NCI-H1436 (cell line): ENCODE measurements around the gene RBM19.
A peak's percentile ranks its signal among the peaks of the same experiment; 100 is the strongest.
"Not testable (repeated sequence)": the region's sequence is repeated elsewhere in the genome, so short reads cannot be mapped to it uniquely, and the experiment has no call there.

Source experiments
- DNase-seq: peaks from one replicate; lab custom pipeline; 2025; lab: John Stamatoyannopoulos, UW

RBM19 gene

GRCh38 chr12:113827539-113828114, 138.5 kb downstream of the RBM19 start:
- no peak for DNase-seq

GRCh38 chr12:113826805-113827538, 139.2 kb downstream of the RBM19 start:
- no peak for DNase-seq

GRCh38 chr12:113825705-113826104, 140.4 kb downstream of the RBM19 start:
- peak; percentile 66 for DNase-seq

GRCh38 chr12:113823816-113824215, 142.3 kb downstream of the RBM19 start:
- DNase-seq = no peak

GRCh38 chr12:113823016-113823415, 143.1 kb downstream of the RBM19 start:
- DNase-seq = no peak

GRCh38 chr12:113820842-113821241, 145.3 kb downstream of the RBM19 start:
- no peak for DNase-seq

- no peak for DNase-seq
Observed at GRCh38 chr12:113820309-113820708, 145.8 kb downstream of the RBM19 start.

- DNase-seq = no peak
Observed at GRCh38 chr12:113819495-113819894, 146.6 kb downstream of the RBM19 start.

- no peak for DNase-seq
Observed at GRCh38 chr12:113818833-113819232, 147.3 kb downstream of the RBM19 start.

- no peak for DNase-seq
Observed at GRCh38 chr12:113818283-113818682, 147.8 kb downstream of the RBM19 start.

- DNase-seq = no peak
Observed at GRCh38 chr12:113816866-113817265, 149.3 kb downstream of the RBM19 start.

- no peak for DNase-seq
Observed at GRCh38 chr12:113815031-113815430, 151.1 kb downstream of the RBM19 start.

GRCh38 chr12:113813229-113813541, 152.9 kb downstream of the RBM19 start:
- no peak for DNase-seq

- DNase-seq = no peak
Observed at GRCh38 chr12:113812411-113813228, 153.5 kb downstream of the RBM19 start.

- DNase-seq = not testable (repeated sequence)
Observed at GRCh38 chr12:113809462-113810220, 156.5 kb downstream of the RBM19 start.

GRCh38 chr12:113808095-113808951, 157.8 kb downstream of the RBM19 start:
- DNase-seq = no peak

- DNase-seq = no peak
Observed at GRCh38 chr12:113805673-113806072, 160.5 kb downstream of the RBM19 start.

GRCh38 chr12:113804961-113805600, 161.0 kb downstream of the RBM19 start:
- no peak for DNase-seq

GRCh38 chr12:113803759-113804140, 162.4 kb downstream of the RBM19 start:
- DNase-seq = no peak

GRCh38 chr12:113802966-113803758, 163.0 kb downstream of the RBM19 start:
- DNase-seq = no peak
